Gastroesophageal sphincter (tissue), 3 donors: Measurements from ENCODE around the gene CMIP.

Source experiments
- CTCF ChIP-seq, 4 experiments: fragments of 200-600 bp in 2 of 4; fragments of 450-650 bp in 2 of 4; sonication (generic) in 1 of 4; IDR thresholded peaks; one replicate each; pipeline ENCODE4 v1.5.1; 2017 to 2019; ENCODE audit warnings: antibody characterized with exemption in 4 of 4, mild to moderate bottlenecking in 2 of 4, moderate library complexity in 2 of 4
- EP300 ChIP-seq: sonication (generic); formaldehyde crosslinking; IDR thresholded peaks from one replicate; pipeline ENCODE4 v1.6.1; 2017; ENCODE audit warnings: antibody characterized with exemption, mild to moderate bottlenecking
- POLR2A ChIP-seq, 2 donors: fragments of 450-650 bp; IDR thresholded peaks; one replicate each; pipeline ENCODE4 v1.6.1; 2017; ENCODE audit warnings: antibody characterized with exemption in 2 of 2, mild to moderate bottlenecking in 2 of 2, moderate library complexity in 1 of 2
- POLR2AphosphoS5 ChIP-seq: sonication (generic); formaldehyde crosslinking; IDR thresholded peaks from one replicate; pipeline ENCODE4 v1.6.1; 2017; ENCODE audit warnings: antibody characterized with exemption

- TF ChIP-seq POLR2A (IDR thresholded peaks at IDR 0.05) (no peak), CTCF (IDR thresholded peaks at IDR 0.05) (no peak), POLR2AphosphoS5 (no peak), EP300 (no peak)
Measured at GRCh38 chr16:81671738-81672597, 227.4 kb downstream of the CMIP start.
